H1 (cell line): ENCODE data around the gene CAMTA1. TPM values are rescaled to one million over a fixed set of nuclear protein-coding genes. Genes with fewer than 3 reads are reported as not detected.

Source experiments
- CTCF ChIA-PET: fragments of 300-600 bp; sonication (Branson Sonifier 250); formaldehyde crosslinking; loops from one replicate; lab custom pipeline; 2021; ENCODE audit not compliant: partially characterized antibody; lab: Charles Lee
- POLR2A ChIA-PET: fragments of 300-600 bp; sonication (Branson Sonifier 250); formaldehyde crosslinking; loops from one replicate; lab custom pipeline; 2021; ENCODE audit warnings: inconsistent platforms; ENCODE audit not compliant: partially characterized antibody; lab: Charles Lee
- DNase-seq, 2 experiments: peaks; one replicate each; pipeline versions ENCODE4 v3.0.0 to v3.0.0-alpha.2; 2010 to 2022; ENCODE audit warnings: low spot score in 2 of 2, low read depth in 1 of 2, mixed read lengths in 1 of 2
- FAIRE-seq: peaks from 2 replicates; lab custom pipeline; 2011; peaks lifted over from hg19 to GRCh38; lab: Jason Lieb, UNC
- H2AFZ ChIP-seq: 2 replicates; pipeline ENCODE4 v1.8.1; 2012; ENCODE audit warnings: low read length, inconsistent platforms
- H2AK5ac ChIP-seq: 2 replicates; pipeline ENCODE4 v1.6.1; 2013; ENCODE audit warnings: low read depth, low read length
- H2BK120ac ChIP-seq: replicated peaks from 2 replicates; pipeline ENCODE3; 2013; ENCODE audit warnings: low read depth, low read length, inconsistent platforms
- H2BK12ac ChIP-seq: 2 replicates; pipeline ENCODE4 v1.6.1; 2013; ENCODE audit warnings: low read depth, low read length
- H2BK15ac ChIP-seq: 2 replicates; pipeline ENCODE4 v1.6.1; 2013; ENCODE audit warnings: low read length
- H2BK20ac ChIP-seq: 2 replicates; pipeline ENCODE4 v1.6.1; 2013; ENCODE audit warnings: low read length
- H2BK5ac ChIP-seq: 2 replicates; pipeline ENCODE4 v1.6.1; 2013; ENCODE audit warnings: low read depth, low read length
- H3K14ac ChIP-seq: 2 replicates; pipeline ENCODE4 v1.6.1; 2013; ENCODE audit warnings: inconsistent platforms; ENCODE audit not compliant: insufficient read length
- H3K18ac ChIP-seq: 2 replicates; pipeline ENCODE4 v1.6.1; 2013; ENCODE audit warnings: low read length; ENCODE audit errors: extremely low read depth
- H3K23ac ChIP-seq: 2 replicates; pipeline ENCODE4 v1.6.1; 2013; ENCODE audit warnings: inconsistent platforms; ENCODE audit not compliant: insufficient read length
- H3K23me2 ChIP-seq: 2 replicates; pipeline ENCODE4 v1.6.1; 2013; ENCODE audit warnings: low read depth, low read length
- H3K27ac ChIP-seq: 2 replicates; pipeline ENCODE4 v1.6.1; 2011; ENCODE audit warnings: low read depth, low read length, inconsistent platforms
- H3K27me3 ChIP-seq, 4 experiments: replicated peaks in 1 of 4; 1 replicate in 1 of 4; 2 replicates in 3 of 4; pipeline versions ENCODE4 v1.6.1 to v1.8.1; 2011 to 2013; ENCODE audit warnings: low read length in 3 of 4, mild to moderate bottlenecking in 3 of 4, inconsistent platforms in 2 of 4, mixed read lengths in 2 of 4, moderate library complexity in 1 of 4; ENCODE audit not compliant: control insufficient read depth in 3 of 4, insufficient read depth in 3 of 4; ENCODE audit errors: extremely low read depth in 1 of 4
- H3K36me3 ChIP-seq, 4 experiments: 2 replicates each; pipeline versions ENCODE4 v1.6.1 to v1.8.1; 2011 to 2013; ENCODE audit warnings: mild to moderate bottlenecking in 4 of 4, low read length in 3 of 4, moderate library complexity in 2 of 4, control low read depth in 1 of 4, inconsistent platforms in 1 of 4; ENCODE audit not compliant: insufficient read depth in 4 of 4, control insufficient read depth in 2 of 4
- H3K4ac ChIP-seq: replicated peaks from 2 replicates; pipeline ENCODE3; 2013; ENCODE audit warnings: low read length, low read depth, mixed read lengths, inconsistent platforms; ENCODE audit not compliant: insufficient read length
- H3K4me1 ChIP-seq, 4 experiments: replicated peaks in 1 of 4; 1 replicate in 1 of 4; 2 replicates in 3 of 4; pipeline versions ENCODE4 v1.6.1 to v1.8.1; 2011 to 2013; ENCODE audit warnings: low read length in 3 of 4, inconsistent platforms in 2 of 4, mixed read lengths in 1 of 4; ENCODE audit not compliant: insufficient read depth in 4 of 4, control insufficient read depth in 3 of 4
- H3K4me2 ChIP-seq, 2 experiments: 2 replicates each; pipeline versions ENCODE4 v1.6.1 to v1.8.1; 2011 to 2013; ENCODE audit warnings: low read depth in 2 of 2, low read length in 2 of 2, control low read depth in 1 of 2, inconsistent platforms in 1 of 2, mild to moderate bottlenecking in 1 of 2; ENCODE audit not compliant: insufficient read depth in 1 of 2
- H3K4me3 ChIP-seq, 4 experiments: fragments of 200-600, 300-600 bp in 1 of 4; sonication (generic), shearing (Covaris generic), sonication (Bioruptor Twin) in 1 of 4; 2 replicates each; pipeline versions ENCODE4 v1.5.1 to v1.8.1; 2011 to 2016; ENCODE audit warnings: low read length in 4 of 4, low read depth in 3 of 4, control low read depth in 2 of 4, inconsistent platforms in 2 of 4, mild to moderate bottlenecking in 2 of 4, mixed read lengths in 1 of 4, moderate library complexity in 1 of 4; ENCODE audit not compliant: insufficient read depth in 2 of 4; ENCODE audit errors: extremely low read depth in 1 of 4
- H3K56ac ChIP-seq: replicated peaks from 2 replicates; pipeline ENCODE3; 2013; ENCODE audit warnings: low read depth, mild to moderate bottlenecking, mixed read lengths, low read length, inconsistent platforms; ENCODE audit not compliant: insufficient read length
- H3K79me1 ChIP-seq: 2 replicates; pipeline ENCODE4 v1.6.1; 2013; ENCODE audit warnings: low read depth, low read length, control low read depth
- H3K79me2 ChIP-seq, 2 experiments: 2 replicates each; pipeline versions ENCODE4 v1.6.1 to v1.8.1; 2012 to 2013; ENCODE audit warnings: low read length in 2 of 2, mild to moderate bottlenecking in 2 of 2, inconsistent platforms in 1 of 2; ENCODE audit not compliant: insufficient read depth in 2 of 2, control insufficient read depth in 1 of 2
- H3K9ac ChIP-seq, 4 experiments: replicated peaks in 1 of 4; 1 replicate in 1 of 4; 2 replicates in 3 of 4; pipeline versions ENCODE4 v1.6.1 to v1.8.1; 2011 to 2013; ENCODE audit warnings: low read depth in 3 of 4, low read length in 3 of 4, control low read depth in 2 of 4, mild to moderate bottlenecking in 2 of 4, moderate library complexity in 2 of 4, inconsistent platforms in 1 of 4; ENCODE audit errors: extremely low read depth in 1 of 4
- H3K9me3 ChIP-seq, 2 experiments: 2 replicates each; pipeline versions ENCODE4 v1.6.1 to v1.8.1; 2012 to 2013; ENCODE audit warnings: mild to moderate bottlenecking in 2 of 2, moderate library complexity in 2 of 2, control low read depth in 1 of 2, inconsistent platforms in 1 of 2, low read depth in 1 of 2, low read length in 1 of 2, mixed read lengths in 1 of 2; ENCODE audit not compliant: insufficient read depth in 2 of 2
- H4K20me1 ChIP-seq, 2 experiments: replicated peaks in 1 of 2; 2 replicates each; pipeline versions ENCODE3 to v1.8.1; 2011 to 2013; ENCODE audit warnings: inconsistent platforms in 2 of 2, low read length in 2 of 2, mild to moderate bottlenecking in 1 of 2; ENCODE audit not compliant: insufficient read depth in 2 of 2, control insufficient read depth in 1 of 2
- H4K5ac ChIP-seq: 2 replicates; pipeline ENCODE4 v1.6.1; 2013; ENCODE audit warnings: low read length, low read depth, mixed read lengths, inconsistent platforms; ENCODE audit not compliant: insufficient read length
- H4K8ac ChIP-seq: 2 replicates; pipeline ENCODE4 v1.8.0; 2013; ENCODE audit warnings: mild to moderate bottlenecking, moderate library complexity, low read length, inconsistent platforms; ENCODE audit not compliant: insufficient read depth; ENCODE audit errors: extremely low read depth
- H4K91ac ChIP-seq: replicated peaks from 2 replicates; pipeline ENCODE3; 2013; ENCODE audit warnings: low read length, mixed read lengths, inconsistent platforms; ENCODE audit not compliant: insufficient read length
- CREB1 ChIP-seq: IDR thresholded peaks from 2 replicates; pipeline ENCODE4 v1.6.1; 2012; ENCODE audit warnings: inconsistent platforms
- EZH2 ChIP-seq: fragments of 200-600 bp; sonication (generic); IDR thresholded peaks from 2 replicates; pipeline ENCODE4 v1.7.1; 2012; ENCODE audit warnings: low read depth, mild to moderate bottlenecking, moderate library complexity, low read length, inconsistent platforms; ENCODE audit not compliant: severe bottlenecking
- GABPA ChIP-seq: IDR thresholded peaks from 2 replicates; pipeline ENCODE4 v1.6.1; 2011; ENCODE audit warnings: mild to moderate bottlenecking, low read length, moderate library complexity, borderline replicate concordance; ENCODE audit not compliant: insufficient read depth
- GTF2F1 ChIP-seq: IDR thresholded peaks from 2 replicates; pipeline ENCODE4 v1.6.1; 2012; ENCODE audit warnings: low read depth, low read length, improper control_type of control experiment, borderline replicate concordance
- JUND ChIP-seq: IDR thresholded peaks from 2 replicates; pipeline ENCODE4 v1.6.1; 2011; ENCODE audit warnings: mild to moderate bottlenecking, improper control_type of control experiment, low read length
- KDM5A ChIP-seq: fragments of 200-600 bp; IDR thresholded peaks from 2 replicates; pipeline ENCODE4 v1.7.1; 2012; ENCODE audit warnings: mild to moderate bottlenecking, low read length, inconsistent platforms, mixed read lengths
- MAFK ChIP-seq: IDR thresholded peaks from 2 replicates; pipeline ENCODE4 v1.6.1; 2012; ENCODE audit warnings: low read depth, mild to moderate bottlenecking, improper control_type of control experiment, low read length
- NANOG ChIP-seq: IDR thresholded peaks from 2 replicates; pipeline ENCODE4 v1.6.1; 2011; ENCODE audit warnings: low read length, low read depth, mild to moderate bottlenecking, inconsistent platforms; ENCODE audit not compliant: insufficient read depth, poor library complexity, severe bottlenecking
- NRF1 ChIP-seq: IDR thresholded peaks from 2 replicates; pipeline ENCODE4 v1.6.1; 2011; ENCODE audit warnings: mild to moderate bottlenecking, low read depth, low read length, improper control_type of control experiment
- POU5F1 ChIP-seq: IDR thresholded peaks from 2 replicates; pipeline ENCODE4 v1.6.1; 2011; ENCODE audit warnings: low read depth, mild to moderate bottlenecking, low read length, moderate library complexity
- SAP30 ChIP-seq: fragments of 300-600 bp; sonication (generic); IDR thresholded peaks from 2 replicates; pipeline ENCODE4 v1.7.1; 2012; ENCODE audit warnings: low read length, moderate library complexity, mild to moderate bottlenecking, inconsistent platforms; ENCODE audit not compliant: insufficient read depth, insufficient replicate concordance
- SP2 ChIP-seq: IDR thresholded peaks from 2 replicates; pipeline ENCODE4 v1.6.1; 2012; ENCODE audit warnings: mild to moderate bottlenecking, low read length, inconsistent platforms
- TBP ChIP-seq: IDR thresholded peaks from 2 replicates; pipeline ENCODE4 v1.6.1; 2011; ENCODE audit warnings: low read depth, low read length, improper control_type of control experiment
- ZNF274 ChIP-seq: IDR thresholded peaks from 2 replicates; pipeline ENCODE4 v1.7.0; 2012; ENCODE audit warnings: low read length, borderline replicate concordance; ENCODE audit errors: extremely low read depth
- WGBS, 2 experiments: shearing (Covaris generic) in 1 of 2; methylation state at CpG; one replicate each; pipeline versions ENCODE4 v1.1.6 to v1.1.7; 2013 to 2015; ENCODE audit warnings: low lambda C conversion rate in 2 of 2, mixed read lengths in 2 of 2, inconsistent platforms in 1 of 2, low coverage in 1 of 2, missing lambda C conversion rate in 1 of 2; ENCODE audit not compliant: insufficient replicate concordance in 2 of 2, insufficient coverage in 1 of 2, insufficient read length in 1 of 2; ENCODE audit errors: extremely low coverage in 1 of 2, missing lambda C conversion rate in 1 of 2; 5-methylcytosine and 5-hydroxymethylcytosine counted together
- polyA plus RNA-seq, 7 experiments: library from polyadenylated mRNA; depleted of rRNA in 3 of 7; stranded (reverse) in 5 of 7; unstranded in 2 of 7; fragments of >200 nt in 5 of 7; fragments of 200-250 nt in 2 of 7; gene quantifications; 1 replicate in 5 of 7; 2 replicates in 1 of 7; 4 replicates in 1 of 7; pipeline versions ENCODE4 v1.2.1 to v1.2.3, GENCODE V29; 2011 to 2013; ENCODE audit warnings: missing spikeins in 2 of 7, mixed read lengths in 2 of 7
- total RNA-seq: library from RNA; stranded (reverse); fragmentation: NEBNext Ultra II Directional; extraction: Animal tissue kit (Norgen Biotek cat#: 25700); gene quantifications from 2 replicates; pipeline ENCODE4 v1.2.1, GENCODE V29; 2021
- TF ChIP-seq, protein P1 (sequence below): IDR thresholded peaks from 2 replicates; pipeline ENCODE4 v1.6.1; 2011; ENCODE audit warnings: low read depth, mild to moderate bottlenecking, low read length; ENCODE audit not compliant: insufficient read depth

The CAMTA1 gene
- total and polyA plus RNA-seq, 2 of the 8 experiments (the other 6 are each of a cell fraction or from before 2014, with no cell fraction given), result 65.0 to 119 TPM

DNA sequence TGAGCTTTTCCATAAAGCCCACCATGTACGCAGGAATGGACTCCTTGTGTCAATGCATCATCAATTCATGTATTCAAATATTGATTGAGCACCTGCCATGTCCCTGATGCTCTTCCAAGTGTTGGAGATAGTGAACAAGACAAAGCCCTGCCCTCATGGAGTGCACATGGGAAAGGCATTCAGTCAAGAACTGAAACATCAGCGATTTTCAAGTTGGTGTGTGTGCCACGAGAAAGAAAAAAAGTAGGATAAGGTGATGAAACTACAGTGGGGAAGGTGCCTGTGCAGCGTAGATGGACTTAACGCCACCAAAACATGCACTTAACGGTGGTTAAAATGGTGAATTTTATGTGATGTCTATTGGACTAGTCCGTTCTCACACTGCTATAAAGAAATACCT is 553.2 kb downstream of the CAMTA1 start:
- ChIA-PET CTCF (no interaction called here), POLR2A (no interaction called here)
- DNase-seq, result no peak
- Histone ChIP-seq H2BK20ac (no peak overlapping the region), H2BK15ac (no peak overlapping the region), H3K4ac (no peak overlapping the region), H3K9ac (no peak overlapping the region), H2BK5ac (no peak overlapping the region), H3K56ac (no peak overlapping the region), H2BK120ac (no peak overlapping the region), H3K36me3 (no peaks in the 10 kb centered on the region), H3K4me1 (peaks cover 0 to 8% (median 4%) of the 10 kb centered on the region in 4 experiments; a peak in 4 of 7 replicates), H2BK12ac (no peak overlapping the region), H3K4me2 (no peak overlapping the region), H3K14ac (no peak overlapping the region), H3K4me3 (no peak overlapping the region), H3K27ac (no peak overlapping the region), H3K23ac (no peak overlapping the region), H3K79me1 (no peaks in the 10 kb centered on the region), H4K8ac (no peak overlapping the region), H2AK5ac (no peak overlapping the region), H3K18ac (no peak overlapping the region), H4K20me1 (no peaks in the 10 kb centered on the region), H3K23me2 (peaks cover 2% of the 10 kb centered on the region; the same call in 1 of the 2 replicates), H3K27me3 (no peaks in the 10 kb centered on the region; a peak in 1 of 7 replicates), H2AFZ (no peak overlapping the region), H3K79me2 (no peaks in the 10 kb centered on the region), H4K5ac (no peak overlapping the region), H3K9me3 (no peaks in the 10 kb centered on the region), H4K91ac (no peak overlapping the region)
- TF ChIP-seq POU5F1, result no peak
- TF ChIP-seq MAFK, result no peak
- TF ChIP-seq NRF1, result no peak
- TF ChIP-seq ZNF274, result no peak
- TF ChIP-seq, protein P1, sequence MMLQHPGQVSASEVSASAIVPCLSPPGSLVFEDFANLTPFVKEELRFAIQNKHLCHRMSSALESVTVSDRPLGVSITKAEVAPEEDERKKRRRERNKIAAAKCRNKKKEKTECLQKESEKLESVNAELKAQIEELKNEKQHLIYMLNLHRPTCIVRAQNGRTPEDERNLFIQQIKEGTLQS, result no peak
- TF ChIP-seq NANOG, result no peak
- TF ChIP-seq SAP30, result no peak
- no peak for TF ChIP-seq SP2
- TF ChIP-seq GTF2F1, result no peak
- TF ChIP-seq TBP, result no peak
- no peak for TF ChIP-seq JUND
- no peak for TF ChIP-seq KDM5A
- TF ChIP-seq GABPA, result no peak
- no peak for TF ChIP-seq CREB1
- no peak for TF ChIP-seq EZH2
- WGBS, 2 experiments, result 90% methylated on average over 7 of the region's 7 CpGs; no CpG with 5 or more reads in 1 of the 2 experiments
- FAIRE-seq, result no peak
